HEK293 (cell line): Measurements from ENCODE around the gene COA1.

Experiments used
- ELK4 ChIP-seq: IDR thresholded peaks from 2 replicates; pipeline ENCODE4 v1.6.1; 2011; ENCODE audit warnings: mild to moderate bottlenecking, low read depth, low read length, borderline replicate concordance
- GLIS1 ChIP-seq: fragments of 450-650 bp; formaldehyde crosslinking; IDR thresholded peaks from 2 replicates; pipeline ENCODE4 v1.5.1; 2016; ENCODE audit warnings: missing biosample characterization, missing genetic modification characterization
- KLF8 ChIP-seq: fragments of 450-650 bp; formaldehyde crosslinking; IDR thresholded peaks from 2 replicates; pipeline ENCODE4 v1.5.1; 2016; ENCODE audit warnings: missing biosample characterization, missing genetic modification characterization
- OVOL3 ChIP-seq: fragments of 450-650 bp; formaldehyde crosslinking; IDR thresholded peaks from 2 replicates; pipeline ENCODE4 v1.5.1; 2016; ENCODE audit warnings: missing biosample characterization, missing genetic modification characterization
- REST ChIP-seq: fragments of 450-650 bp; formaldehyde crosslinking; IDR thresholded peaks from 2 replicates; pipeline ENCODE4 v1.5.1; 2016; ENCODE audit warnings: missing biosample characterization, missing genetic modification characterization
- SP7 ChIP-seq: fragments of 450-650 bp; formaldehyde crosslinking; IDR thresholded peaks from 2 replicates; pipeline ENCODE4 v1.5.1; 2016; ENCODE audit warnings: missing biosample characterization, missing genetic modification characterization
- WT1 ChIP-seq: fragments of 450-650 bp; formaldehyde crosslinking; IDR thresholded peaks from 2 replicates; pipeline ENCODE4 v1.5.1; 2016; ENCODE audit warnings: missing biosample characterization, missing genetic modification characterization
- ZBTB11 ChIP-seq: fragments of 450-650 bp; formaldehyde crosslinking; conservative IDR thresholded peaks from 2 replicates; pipeline ENCODE4 v1.5.1; 2016; ENCODE audit warnings: low read depth, missing biosample characterization, missing genetic modification characterization
- ZBTB44 ChIP-seq: fragments of 450-650 bp; IDR thresholded peaks from 2 replicates; pipeline ENCODE4 v1.5.1; 2018; ENCODE audit warnings: missing biosample characterization, mild to moderate bottlenecking, missing genetic modification characterization
- ZFHX2 ChIP-seq: fragments of 450-650 bp; formaldehyde crosslinking; conservative IDR thresholded peaks from 2 replicates; pipeline ENCODE4 v1.5.1; 2016; ENCODE audit warnings: missing biosample characterization, missing genetic modification characterization
- ZNF2 ChIP-seq: fragments of 450-650 bp; formaldehyde crosslinking; IDR thresholded peaks from 2 replicates; pipeline ENCODE4 v1.5.1; 2016; ENCODE audit warnings: missing biosample characterization, missing genetic modification characterization
- ZNF223 ChIP-seq: fragments of 450-650 bp; formaldehyde crosslinking; IDR thresholded peaks from 2 replicates; pipeline ENCODE4 v1.5.1; 2016; ENCODE audit warnings: missing biosample characterization, missing genetic modification characterization
- ZNF362 ChIP-seq: fragments of 450-650 bp; formaldehyde crosslinking; IDR thresholded peaks from 2 replicates; pipeline ENCODE4 v1.5.1; 2016; ENCODE audit warnings: missing biosample characterization, missing genetic modification characterization
- ZNF394 ChIP-seq: fragments of 450-650 bp; formaldehyde crosslinking; IDR thresholded peaks from 2 replicates; pipeline ENCODE4 v1.5.1; 2016; ENCODE audit warnings: missing biosample characterization, missing genetic modification characterization, mild to moderate bottlenecking, moderate library complexity, borderline replicate concordance
- ZNF561 ChIP-seq: fragments of 450-650 bp; IDR thresholded peaks from 2 replicates; pipeline ENCODE4 v1.5.1; 2018; ENCODE audit warnings: missing biosample characterization, missing genetic modification characterization, borderline replicate concordance
- ZNF580 ChIP-seq: fragments of 450-650 bp; formaldehyde crosslinking; IDR thresholded peaks from 2 replicates; pipeline ENCODE4 v1.5.1; 2016; ENCODE audit warnings: missing biosample characterization, missing genetic modification characterization
- ZNF660 ChIP-seq: fragments of 450-650 bp; IDR thresholded peaks from 2 replicates; pipeline ENCODE4 v1.5.1; 2018; ENCODE audit warnings: missing biosample characterization, mild to moderate bottlenecking, missing genetic modification characterization
- ZNF692 ChIP-seq: fragments of 450-650 bp; formaldehyde crosslinking; IDR thresholded peaks from 2 replicates; pipeline ENCODE4 v1.5.1; 2016; ENCODE audit warnings: missing biosample characterization, missing genetic modification characterization
- ZNF704 ChIP-seq: fragments of 450-650 bp; formaldehyde crosslinking; IDR thresholded peaks from 2 replicates; pipeline ENCODE4 v1.5.1; 2016; ENCODE audit warnings: missing biosample characterization, missing genetic modification characterization
- ZNF777 ChIP-seq: fragments of 450-650 bp; formaldehyde crosslinking; IDR thresholded peaks from 2 replicates; pipeline ENCODE4 v1.5.1; 2017; ENCODE audit warnings: missing biosample characterization, missing genetic modification characterization, borderline replicate concordance
- ZSCAN16 ChIP-seq: fragments of 450-650 bp; formaldehyde crosslinking; IDR thresholded peaks from 2 replicates; pipeline ENCODE4 v1.5.1; 2016; ENCODE audit warnings: missing biosample characterization, missing genetic modification characterization
- ZSCAN23 ChIP-seq: fragments of 450-650 bp; formaldehyde crosslinking; IDR thresholded peaks from 2 replicates; pipeline ENCODE4 v1.5.1; 2016; ENCODE audit warnings: missing biosample characterization, missing genetic modification characterization

COA1 gene

GRCh38 chr7:43729214-43729923 lies at the start of gene COA1 (continued):
- TF ChIP-seq ZNF692 (tag by site-specific recombination): 0 out of 2 replicates have a peak, but pooled peaks have one; percentile 76
- no peak for TF ChIP-seq ZNF704 (tag by site-specific recombination)
- no peak for TF ChIP-seq ZNF777
- TF ChIP-seq SP7 (tag by site-specific recombination): peak; percentile 86
- TF ChIP-seq ELK4: no peak
- TF ChIP-seq ZNF561 (tag by site-specific recombination): no peak; the same call in 1 of the 2 replicates
- peak; percentile 89 for TF ChIP-seq ZNF362 (tag by site-specific recombination)
- TF ChIP-seq OVOL3 (tag by site-specific recombination): peak; percentile 12; the same call in 1 of the 2 replicates
- 0 out of 2 replicates have a peak, but pooled peaks have one; percentile 26 for TF ChIP-seq ZSCAN23 (tag by site-specific recombination)
- 0 out of 2 replicates have a peak, but pooled peaks have one; percentile 8 for TF ChIP-seq ZSCAN16 (tag by site-specific recombination)
- TF ChIP-seq ZBTB11: peak; percentile 93
- TF ChIP-seq ZFHX2 (tag by site-specific recombination): no peak
- no peak; the same call in none of the 2 replicates for TF ChIP-seq REST (tag by site-specific recombination)
- no peak for TF ChIP-seq ZNF223 (tag by site-specific recombination)
- TF ChIP-seq ZNF394 (tag by site-specific recombination): peak; percentile 80; the same call in 1 of the 2 replicates
- TF ChIP-seq ZNF660 (tag by site-specific recombination): peak; percentile 89
- 0 out of 2 replicates have a peak, but pooled peaks have one; percentile 13 for TF ChIP-seq WT1
- peak; percentile 32; the same call in 1 of the 2 replicates for TF ChIP-seq ZBTB44 (tag by site-specific recombination)
- peak; percentile 76 for TF ChIP-seq ZNF2
- TF ChIP-seq GLIS1 (tag by site-specific recombination): peak; percentile 17; the same call in 1 of the 2 replicates
- TF ChIP-seq ZNF580 (tag by site-specific recombination): peak; percentile 88; the same call in 1 of the 2 replicates
- TF ChIP-seq KLF8: peak; percentile 77
